MCF 10A (cell line): ENCODE results near the gene OLFM1. TPM values are rescaled to one million over a fixed set of nuclear protein-coding genes. Genes with fewer than 3 reads are reported as not detected.

ENCODE experiments used
- BruUV-seq: library from RNA; stranded (reverse); fragments of 400-500 nt; replicated peaks from 2 replicates; lab custom pipeline; 2021; lab: Mats Ljungman, UMichigan
- CTCF ChIA-PET: fragments of 300-600 bp; sonication (Branson Sonifier 250); formaldehyde crosslinking; extraction: SDS; loops from one replicate; lab custom pipeline; 2021; ENCODE audit warnings: antibody characterized with exemption, inconsistent platforms; lab: Yijun Ruan, JAX
- POLR2A ChIA-PET: fragments of 300-600, 350-650 bp; sonication (Branson Sonifier 250); formaldehyde crosslinking; extraction: SDS; loops from one replicate; lab custom pipeline; 2020; ENCODE audit warnings: antibody characterized with exemption, inconsistent platforms; lab: Yijun Ruan, JAX
- DNase-seq: peaks from one replicate; pipeline ENCODE4 v3.0.0-alpha.2; 2018; ENCODE audit not compliant: unreplicated experiment
- H3K27ac Mint-ChIP-seq: one replicate; pipeline ENCODE4 v1.8.0; 2022; ENCODE audit warnings: mild to moderate bottlenecking, low read depth, mixed read lengths; ENCODE audit not compliant: unreplicated experiment
- H3K27me3 Mint-ChIP-seq: one replicate; pipeline ENCODE4 v1.8.0; 2022; ENCODE audit warnings: mixed read lengths; ENCODE audit not compliant: insufficient read depth, unreplicated experiment
- H3K36me3 Mint-ChIP-seq: one replicate; pipeline ENCODE4 v1.8.0; 2022; ENCODE audit warnings: mild to moderate bottlenecking, moderate library complexity, mixed read lengths; ENCODE audit not compliant: insufficient read depth, unreplicated experiment
- H3K4me1 Mint-ChIP-seq: one replicate; pipeline ENCODE4 v1.8.0; 2022; ENCODE audit warnings: mixed read lengths; ENCODE audit not compliant: insufficient read depth, unreplicated experiment
- H3K4me3 Mint-ChIP-seq: one replicate; pipeline ENCODE4 v1.8.0; 2022; ENCODE audit warnings: mild to moderate bottlenecking, moderate library complexity, mixed read lengths; ENCODE audit not compliant: unreplicated experiment
- H3K9me3 Mint-ChIP-seq: one replicate; pipeline ENCODE4 v1.8.0; 2022; ENCODE audit warnings: mixed read lengths; ENCODE audit not compliant: unreplicated experiment
- CTCF ChIP-seq: fragments of 200-600 bp; IDR thresholded peaks from one replicate; pipeline ENCODE4 v1.8.0; 2022; ENCODE audit warnings: antibody characterized with exemption, mild to moderate bottlenecking; ENCODE audit not compliant: unreplicated experiment
- intact Hi-C: fragments of 100-400 bp; cut with micrococcal nuclease; formaldehyde crosslinking; loops from 2 replicates; pipeline ENCODE4 v1.14.1; 2022
- total RNA-seq: library from RNA; stranded (reverse); gene quantifications from 2 replicates; pipeline ENCODE4 v1.2.3, GENCODE V29; 2022

Gene OLFM1
- total RNA-seq, 1 experiment from 2014 or later: not detected

GRCh38 chr9:135120249-135120648 is 32.8 kb downstream of the OLFM1 start:
- BruUV-seq: no TSS peak
- no peak overlapping the region for H3K4me3 Mint-ChIP-seq
- DNase-seq: no peak
- H3K27me3 Mint-ChIP-seq: peaks cover 20% of the 10 kb centered on the region
- H3K9me3 Mint-ChIP-seq: peaks cover 17% of the 10 kb centered on the region
- no peak for TF ChIP-seq CTCF
- POLR2A ChIA-PET: no interaction called here
- H3K27ac Mint-ChIP-seq: no peak overlapping the region
- no peaks in the 10 kb centered on the region for H3K36me3 Mint-ChIP-seq
- intact Hi-C loops: no loop called here
- H3K4me1 Mint-ChIP-seq: no peaks in the 10 kb centered on the region
- CTCF ChIA-PET: interaction anchor here (0.7 kb wide), 1 partner anchor 58 kb away, joined by 3 read pairs; no protein-coding TSS in a partner anchor

DNA sequence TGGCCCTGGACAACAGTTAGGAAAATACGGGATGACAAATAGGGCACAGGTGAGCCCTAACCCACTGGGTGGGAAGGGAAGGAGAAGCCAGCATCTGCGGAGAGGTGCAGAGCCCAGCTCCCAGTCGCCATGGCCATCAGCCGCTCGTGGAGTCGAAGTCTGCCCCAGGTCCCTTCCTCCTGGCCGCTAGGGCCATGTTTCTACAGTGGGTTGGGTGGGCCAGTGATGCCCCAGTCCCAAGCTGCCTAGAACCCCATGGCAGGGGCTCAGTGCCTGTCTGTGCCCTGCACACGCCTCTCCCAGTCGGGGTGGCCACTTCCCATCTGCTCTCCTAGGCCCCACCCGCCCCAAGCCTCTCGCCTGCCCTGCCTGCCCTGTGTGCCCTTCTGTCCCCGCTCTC is 34.8 kb downstream of the OLFM1 start:
- peaks cover 18% of the 10 kb centered on the region for H3K27me3 Mint-ChIP-seq
- no peaks in the 10 kb centered on the region for H3K4me1 Mint-ChIP-seq
- TF ChIP-seq CTCF: no peak
- BruUV-seq: no TSS peak
- no peak overlapping the region for H3K27ac Mint-ChIP-seq
- H3K4me3 Mint-ChIP-seq: no peak overlapping the region
- DNase-seq: no peak
- CTCF ChIA-PET: no interaction called here
- H3K36me3 Mint-ChIP-seq: no peaks in the 10 kb centered on the region
- H3K9me3 Mint-ChIP-seq: peaks cover 17% of the 10 kb centered on the region
- POLR2A ChIA-PET: no interaction called here
- intact Hi-C loops: no loop called here

GRCh38 chr9:135123126-135123772 is 35.8 kb downstream of the OLFM1 start:
- ChIA-PET POLR2A (no interaction called here), CTCF (no interaction called here)
- no TSS peak for BruUV-seq
- peaks cover 9% of the 10 kb centered on the region for H3K27me3 Mint-ChIP-seq
- no peaks in the 10 kb centered on the region for H3K4me1 Mint-ChIP-seq
- H3K9me3 Mint-ChIP-seq: peaks cover 8% of the 10 kb centered on the region
- no peak overlapping the region for H3K4me3 Mint-ChIP-seq
- DNase-seq: no peak
- H3K36me3 Mint-ChIP-seq: no peaks in the 10 kb centered on the region
- TF ChIP-seq CTCF: no peak
- no peak overlapping the region for H3K27ac Mint-ChIP-seq
- intact Hi-C loops: no loop called here

DNA sequence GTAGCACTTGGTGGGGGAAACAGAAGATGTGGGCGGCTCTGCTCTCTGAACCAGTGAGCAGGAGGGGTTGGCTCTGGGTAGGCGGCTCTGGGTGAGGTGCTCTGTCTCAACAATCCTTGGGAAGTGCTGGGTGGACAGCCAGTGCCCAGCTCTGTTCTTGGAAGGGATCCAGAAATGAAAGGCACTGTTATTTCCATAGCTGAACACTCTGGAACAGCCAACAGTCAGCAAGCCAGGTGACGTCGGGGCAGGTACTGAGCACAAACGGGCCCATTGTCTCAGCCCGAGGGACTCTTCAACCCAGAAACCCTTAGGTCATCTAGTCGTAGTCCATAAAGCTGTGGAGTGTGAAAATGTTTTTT is 36.3 kb downstream of the OLFM1 start:
- peaks cover 9% of the 10 kb centered on the region for H3K27me3 Mint-ChIP-seq
- BruUV-seq: no TSS peak
- no peak overlapping the region for H3K27ac Mint-ChIP-seq
- ChIA-PET CTCF (no interaction called here), POLR2A (no interaction called here)
- H3K4me1 Mint-ChIP-seq: no peaks in the 10 kb centered on the region
- intact Hi-C loops: no loop called here
- no peak overlapping the region for H3K4me3 Mint-ChIP-seq
- no peak for TF ChIP-seq CTCF
- H3K9me3 Mint-ChIP-seq: peaks cover 3% of the 10 kb centered on the region
- peak; percentile 15 for DNase-seq
- no peaks in the 10 kb centered on the region for H3K36me3 Mint-ChIP-seq
